Uterus (tissue), 4 donors: ENCODE results near the gene KCNH3. TPM values are rescaled to one million over a fixed set of nuclear protein-coding genes. Genes with fewer than 3 reads are reported as not detected.

ENCODE experiments used
- DNase-seq, 2 donors: peaks; one replicate each; pipeline ENCODE4 v3.0.0-alpha.2; 2019 to 2020
- H3K27ac ChIP-seq, 2 donors: fragments of 200-600 bp; sonication (generic); 1 replicate in 1 of 2; 2 replicates in 1 of 2; pipeline ENCODE4 v1.5.1; 2016 to 2018
- H3K27me3 ChIP-seq, 2 donors: fragments of 200-600 bp; sonication (generic); one replicate each; pipeline ENCODE4 v1.5.1; 2018 to 2019; ENCODE audit warnings: control low read depth in 1 of 2
- H3K36me3 ChIP-seq, 2 donors: fragments of 200-600 bp; sonication (generic); one replicate each; pipeline ENCODE4 v1.5.1; 2019; ENCODE audit warnings: control low read depth in 1 of 2
- H3K4me1 ChIP-seq, 2 donors: fragments of 200-600 bp; sonication (generic); one replicate each; pipeline ENCODE4 v1.5.1; 2018 to 2019; ENCODE audit warnings: control low read depth in 1 of 2
- H3K4me3 ChIP-seq, 2 donors: fragments of 200-600 bp; sonication (generic); 1 replicate in 1 of 2; 2 replicates in 1 of 2; pipeline ENCODE4 v1.5.1; 2018 to 2019; ENCODE audit warnings: mild to moderate bottlenecking in 1 of 2
- H3K9me3 ChIP-seq, 2 donors: fragments of 200-600 bp; sonication (generic); one replicate each; pipeline ENCODE4 v1.5.1; 2019; ENCODE audit warnings: control low read depth in 1 of 2
- POLR2A ChIP-seq, 2 donors: fragments of 450-650 bp; IDR thresholded peaks; one replicate each; pipeline ENCODE4 v1.6.1; 2016; ENCODE audit warnings: antibody characterized with exemption in 2 of 2, mild to moderate bottlenecking in 1 of 2, moderate library complexity in 1 of 2
- intact Hi-C: fragments of 100-400 bp; cut with DNase I; formaldehyde crosslinking; loops from one replicate; pipeline ENCODE4 v1.15.1; 2023; ENCODE audit warnings: low total_unique reads
- total RNA-seq, 4 donors: library from RNA; depleted of rRNA in 3 of 4; stranded (reverse); fragments of >200 nt in 3 of 4; gene quantifications; one replicate each; pipeline versions ENCODE4 v1.1.0 to v1.2.4, GENCODE V29; 2014 to 2023
- TF ChIP-seq, protein P1 (sequence below), 4 experiments: fragments of 200-600 bp in 2 of 4; fragments of 450-650 bp in 2 of 4; sonication (generic) in 2 of 4; IDR thresholded peaks; one replicate each; pipeline ENCODE4 v1.5.1; 2016 to 2019; ENCODE audit warnings: antibody characterized with exemption in 4 of 4, mild to moderate bottlenecking in 2 of 4, moderate library complexity in 1 of 4
- donor health status: DM: yes; HTN: yes; CAD: no.

The KCNH3 gene, protein sequence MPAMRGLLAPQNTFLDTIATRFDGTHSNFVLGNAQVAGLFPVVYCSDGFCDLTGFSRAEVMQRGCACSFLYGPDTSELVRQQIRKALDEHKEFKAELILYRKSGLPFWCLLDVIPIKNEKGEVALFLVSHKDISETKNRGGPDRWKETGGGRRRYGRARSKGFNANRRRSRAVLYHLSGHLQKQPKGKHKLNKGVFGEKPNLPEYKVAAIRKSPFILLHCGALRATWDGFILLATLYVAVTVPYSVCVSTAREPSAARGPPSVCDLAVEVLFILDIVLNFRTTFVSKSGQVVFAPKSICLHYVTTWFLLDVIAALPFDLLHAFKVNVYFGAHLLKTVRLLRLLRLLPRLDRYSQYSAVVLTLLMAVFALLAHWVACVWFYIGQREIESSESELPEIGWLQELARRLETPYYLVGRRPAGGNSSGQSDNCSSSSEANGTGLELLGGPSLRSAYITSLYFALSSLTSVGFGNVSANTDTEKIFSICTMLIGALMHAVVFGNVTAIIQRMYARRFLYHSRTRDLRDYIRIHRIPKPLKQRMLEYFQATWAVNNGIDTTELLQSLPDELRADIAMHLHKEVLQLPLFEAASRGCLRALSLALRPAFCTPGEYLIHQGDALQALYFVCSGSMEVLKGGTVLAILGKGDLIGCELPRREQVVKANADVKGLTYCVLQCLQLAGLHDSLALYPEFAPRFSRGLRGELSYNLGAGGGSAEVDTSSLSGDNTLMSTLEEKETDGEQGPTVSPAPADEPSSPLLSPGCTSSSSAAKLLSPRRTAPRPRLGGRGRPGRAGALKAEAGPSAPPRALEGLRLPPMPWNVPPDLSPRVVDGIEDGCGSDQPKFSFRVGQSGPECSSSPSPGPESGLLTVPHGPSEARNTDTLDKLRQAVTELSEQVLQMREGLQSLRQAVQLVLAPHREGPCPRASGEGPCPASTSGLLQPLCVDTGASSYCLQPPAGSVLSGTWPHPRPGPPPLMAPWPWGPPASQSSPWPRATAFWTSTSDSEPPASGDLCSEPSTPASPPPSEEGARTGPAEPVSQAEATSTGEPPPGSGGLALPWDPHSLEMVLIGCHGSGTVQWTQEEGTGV
- total RNA-seq: 1 to 10 TPM in 1 of 4 donors, under 1 TPM in 2, not detected in 1; under 0.01 to 1.7 (median 0.43) TPM

DNA sequence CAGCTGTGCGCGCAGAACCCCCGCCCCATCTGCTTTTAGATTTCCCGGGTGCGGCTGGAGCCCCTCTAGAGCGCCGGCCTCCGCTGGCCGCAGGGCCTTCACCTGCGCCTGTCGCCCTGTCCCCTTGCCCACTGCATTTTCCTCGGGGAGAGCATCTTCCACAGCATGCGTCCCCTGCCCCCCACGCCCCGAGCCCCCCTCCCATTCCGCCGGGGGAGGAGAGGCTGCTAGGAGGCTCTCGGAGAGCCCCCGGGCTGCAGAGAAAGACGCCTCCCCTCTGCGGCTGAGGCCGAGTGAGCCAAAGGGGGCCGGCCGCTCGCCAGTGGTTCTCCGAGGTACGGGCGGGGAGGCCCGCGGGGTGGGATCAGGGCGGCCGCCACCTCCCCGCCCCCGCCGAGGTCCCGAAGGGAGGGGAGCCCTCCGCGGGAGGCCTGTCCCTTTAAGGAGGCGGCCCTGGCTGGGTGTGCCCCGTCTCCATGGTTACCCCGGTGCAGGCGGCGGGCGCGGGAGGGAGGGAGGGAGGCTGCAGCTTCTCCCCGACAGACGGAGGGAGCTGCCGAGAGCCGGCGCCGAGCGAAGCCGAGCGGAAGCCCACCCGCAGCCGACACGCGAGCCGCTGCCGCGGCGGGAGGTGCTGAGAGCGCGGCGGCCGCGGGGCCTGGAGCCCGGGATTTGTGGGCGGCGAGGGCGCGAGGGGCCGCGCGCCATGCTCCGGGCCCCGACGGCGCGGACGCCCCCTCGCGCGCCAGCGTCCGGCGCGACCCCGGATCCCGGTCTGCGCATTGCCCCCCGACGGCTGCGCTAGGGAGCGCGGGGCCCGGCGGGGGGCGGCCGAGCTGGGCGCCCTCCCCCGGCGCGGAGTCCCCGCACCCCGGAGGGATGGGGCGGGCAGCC is at the start of gene KCNH3:
Gene KCNH3 (plus strand): TSS at position 521 of the 894 bp plus-strand sequence. CDS start 387 bp downstream, outside the sequence.
- H3K4me1 ChIP-seq: peaks cover 0 to 12% of the 10 kb centered on the region in 2 donors
- no peaks in the 10 kb centered on the region for H3K36me3 ChIP-seq
- H3K9me3 ChIP-seq: no peaks in the 10 kb centered on the region
- no peaks in the 10 kb centered on the region for H3K27me3 ChIP-seq
- TF ChIP-seq, protein P1, sequence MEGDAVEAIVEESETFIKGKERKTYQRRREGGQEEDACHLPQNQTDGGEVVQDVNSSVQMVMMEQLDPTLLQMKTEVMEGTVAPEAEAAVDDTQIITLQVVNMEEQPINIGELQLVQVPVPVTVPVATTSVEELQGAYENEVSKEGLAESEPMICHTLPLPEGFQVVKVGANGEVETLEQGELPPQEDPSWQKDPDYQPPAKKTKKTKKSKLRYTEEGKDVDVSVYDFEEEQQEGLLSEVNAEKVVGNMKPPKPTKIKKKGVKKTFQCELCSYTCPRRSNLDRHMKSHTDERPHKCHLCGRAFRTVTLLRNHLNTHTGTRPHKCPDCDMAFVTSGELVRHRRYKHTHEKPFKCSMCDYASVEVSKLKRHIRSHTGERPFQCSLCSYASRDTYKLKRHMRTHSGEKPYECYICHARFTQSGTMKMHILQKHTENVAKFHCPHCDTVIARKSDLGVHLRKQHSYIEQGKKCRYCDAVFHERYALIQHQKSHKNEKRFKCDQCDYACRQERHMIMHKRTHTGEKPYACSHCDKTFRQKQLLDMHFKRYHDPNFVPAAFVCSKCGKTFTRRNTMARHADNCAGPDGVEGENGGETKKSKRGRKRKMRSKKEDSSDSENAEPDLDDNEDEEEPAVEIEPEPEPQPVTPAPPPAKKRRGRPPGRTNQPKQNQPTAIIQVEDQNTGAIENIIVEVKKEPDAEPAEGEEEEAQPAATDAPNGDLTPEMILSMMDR (IDR thresholded peaks at IDR 0.05): no peak
- no peak for TF ChIP-seq POLR2A (IDR thresholded peaks at IDR 0.05)
- peak within 1 kb of the TSS; percentile 38 to 45 for H3K4me3 ChIP-seq
- no peak within 1 kb of the TSS for H3K27ac ChIP-seq
- DNase-seq: peak; percentile 67 to 70
- intact Hi-C loops: no loop called here

DNA sequence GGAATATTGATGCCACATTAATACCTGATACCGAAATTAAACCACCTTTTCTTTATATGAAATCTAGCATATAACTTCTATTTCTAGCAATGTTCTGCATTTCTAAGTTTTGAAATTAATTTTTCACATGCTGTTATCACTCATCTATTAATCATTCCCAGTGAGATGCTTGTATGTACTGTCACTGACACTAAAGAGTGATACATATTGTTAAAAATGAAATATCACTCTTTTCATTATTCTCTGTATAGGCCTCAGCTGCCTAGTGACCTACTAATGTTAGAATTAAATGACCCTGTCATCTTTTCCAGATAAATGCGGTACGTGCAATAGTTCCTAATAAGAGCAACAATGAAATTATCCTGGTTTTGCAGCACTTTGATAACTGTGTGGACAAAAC is 49.7 kb upstream of the KCNH3 start:
- intact Hi-C loops: no loop called here
- no peak for DNase-seq

DNA sequence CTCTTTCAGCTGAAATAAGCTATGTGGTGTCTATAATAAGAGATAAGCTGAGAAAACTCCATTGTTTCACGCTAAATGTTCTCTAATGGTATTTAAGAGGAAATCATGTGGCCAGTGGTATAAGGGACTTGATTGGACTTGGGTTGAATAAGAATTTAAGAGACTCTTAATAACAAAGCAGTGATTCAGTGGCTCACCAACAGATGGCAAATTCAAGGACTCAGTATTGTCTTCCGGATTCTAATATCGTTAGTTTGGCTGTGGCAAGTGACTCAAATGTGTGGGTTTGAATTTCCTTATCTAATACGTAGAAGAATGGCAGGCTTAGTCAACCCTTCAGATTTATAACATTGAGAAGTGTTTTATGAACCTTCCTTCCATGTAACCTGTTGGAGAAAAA is 49.1 kb upstream of the KCNH3 start:
- intact Hi-C loops: no loop called here
- H3K4me1 ChIP-seq: no peaks in the 10 kb centered on the region
- DNase-seq: no peak
- H3K27ac ChIP-seq: no peak overlapping the region
- H3K27me3 ChIP-seq: no peaks in the 10 kb centered on the region
- no peaks in the 10 kb centered on the region for H3K9me3 ChIP-seq
- TF ChIP-seq POLR2A (IDR thresholded peaks at IDR 0.05): no peak
- TF ChIP-seq, protein P1 (IDR thresholded peaks at IDR 0.05): no peak
- no peak overlapping the region for H3K4me3 ChIP-seq
- no peaks in the 10 kb centered on the region for H3K36me3 ChIP-seq

More for the DNA sequence above, 49.7 kb upstream of the KCNH3 start:
- Histone ChIP-seq H3K4me1 (no peaks in the 10 kb centered on the region), H3K36me3 (no peaks in the 10 kb centered on the region), H3K4me3 (no peak overlapping the region), H3K27me3 (no peaks in the 10 kb centered on the region), H3K27ac (no peak overlapping the region), H3K9me3 (no peaks in the 10 kb centered on the region)
- TF ChIP-seq, protein P1 (IDR thresholded peaks at IDR 0.05): no peak
- no peak for TF ChIP-seq POLR2A (IDR thresholded peaks at IDR 0.05)

DNA sequence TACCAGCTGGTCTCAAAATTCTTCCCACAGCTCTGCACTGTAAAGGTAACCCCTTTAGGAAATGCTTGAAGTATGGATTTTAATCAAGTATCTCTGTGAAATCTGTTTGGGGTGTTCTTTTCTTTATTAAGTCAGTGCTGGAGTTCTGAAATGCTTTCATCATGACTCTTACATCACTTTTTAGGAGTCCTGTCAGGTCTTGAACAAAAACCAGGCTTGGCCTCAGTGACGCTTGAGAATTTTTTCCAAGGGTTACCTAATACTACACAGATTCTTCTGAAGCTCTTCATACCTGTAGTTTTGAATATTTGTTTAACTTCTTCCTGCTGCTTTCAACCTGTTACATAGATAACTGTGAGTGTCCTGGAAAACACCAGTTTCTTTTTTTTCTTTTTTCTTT is 47.0 kb upstream of the KCNH3 start:
- intact Hi-C loops: no loop called here
- Histone ChIP-seq H3K27me3 (no peaks in the 10 kb centered on the region), H3K9me3 (no peaks in the 10 kb centered on the region), H3K27ac (peak overlapping the region in 1 of 2 donors; percentile 27), H3K36me3 (no peaks in the 10 kb centered on the region), H3K4me1 (no peaks in the 10 kb centered on the region), H3K4me3 (no peak overlapping the region)
- no peak for DNase-seq
- no peak for TF ChIP-seq POLR2A (IDR thresholded peaks at IDR 0.05)
- TF ChIP-seq, protein P1 (IDR thresholded peaks at IDR 0.05): no peak
